Effector memory CD4-positive, alpha-beta T cell (primary cell): ENCODE results near the gene RTTN.
"Not testable (repeated sequence)": the region's sequence is repeated elsewhere in the genome, so short reads cannot be mapped to it uniquely, and the experiment has no call there.

Source experiments
- DNase-seq, 3 donors: peaks; one replicate each; pipeline ENCODE4 v3.0.0-alpha.2; 2020
- H3K27ac ChIP-seq: 2 replicates; pipeline ENCODE4 v1.7.0; 2013; ENCODE audit warnings: mild to moderate bottlenecking, low read length, moderate library complexity; ENCODE audit not compliant: insufficient read depth, poor library complexity, severe bottlenecking
- H3K27me3 ChIP-seq: replicated peaks from 2 replicates; pipeline ENCODE4 v1.7.0; 2013; ENCODE audit warnings: mild to moderate bottlenecking, low read length; ENCODE audit not compliant: insufficient read depth, control insufficient read depth, poor library complexity, severe bottlenecking
- H3K36me3 ChIP-seq: 2 replicates; pipeline ENCODE4 v1.7.0; 2013; ENCODE audit warnings: mild to moderate bottlenecking, low read length, moderate library complexity; ENCODE audit not compliant: control insufficient read depth, insufficient read depth
- H3K4me1 ChIP-seq: 2 replicates; pipeline ENCODE4 v1.7.0; 2013; ENCODE audit warnings: low read length, mild to moderate bottlenecking; ENCODE audit not compliant: control insufficient read depth, insufficient read depth, poor library complexity, severe bottlenecking
- H3K4me3 ChIP-seq: 2 replicates; pipeline ENCODE4 v1.7.0; 2013; ENCODE audit warnings: low read length, low read depth, mild to moderate bottlenecking; ENCODE audit not compliant: insufficient read depth, poor library complexity, severe bottlenecking
- H3K9me3 ChIP-seq: 2 replicates; pipeline ENCODE4 v1.7.0; 2013; ENCODE audit warnings: mild to moderate bottlenecking, low read length, moderate library complexity; ENCODE audit not compliant: control insufficient read depth

The RTTN gene

DNA sequence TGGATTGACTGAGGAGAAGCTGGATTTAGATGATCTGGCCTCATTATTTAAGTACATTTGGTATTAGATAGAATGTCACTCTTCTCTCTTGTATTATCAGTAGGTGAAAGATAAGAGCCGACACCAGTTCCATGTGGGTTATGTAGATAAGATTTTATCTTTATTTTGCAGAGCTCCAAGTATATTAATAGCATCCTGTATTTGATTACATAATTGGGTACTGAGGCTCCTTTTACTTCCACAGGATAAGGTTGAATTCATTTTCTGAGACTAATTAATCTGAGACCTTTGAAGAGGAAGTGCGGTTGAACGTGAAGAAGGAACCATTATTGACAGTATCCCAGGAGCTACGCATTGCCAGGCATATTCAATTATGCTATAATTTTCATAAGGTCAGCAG lies 225.0 kb downstream of the RTTN start:
- DNase-seq, result no peak
- Histone ChIP-seq H3K4me1 (peaks cover 3% of the 10 kb centered on the region), H3K36me3 (no peaks in the 10 kb centered on the region), H3K9me3 (no peaks in the 10 kb centered on the region), H3K27ac (no peak overlapping the region), H3K27me3 (no peaks in the 10 kb centered on the region), H3K4me3 (no peak overlapping the region)

DNA sequence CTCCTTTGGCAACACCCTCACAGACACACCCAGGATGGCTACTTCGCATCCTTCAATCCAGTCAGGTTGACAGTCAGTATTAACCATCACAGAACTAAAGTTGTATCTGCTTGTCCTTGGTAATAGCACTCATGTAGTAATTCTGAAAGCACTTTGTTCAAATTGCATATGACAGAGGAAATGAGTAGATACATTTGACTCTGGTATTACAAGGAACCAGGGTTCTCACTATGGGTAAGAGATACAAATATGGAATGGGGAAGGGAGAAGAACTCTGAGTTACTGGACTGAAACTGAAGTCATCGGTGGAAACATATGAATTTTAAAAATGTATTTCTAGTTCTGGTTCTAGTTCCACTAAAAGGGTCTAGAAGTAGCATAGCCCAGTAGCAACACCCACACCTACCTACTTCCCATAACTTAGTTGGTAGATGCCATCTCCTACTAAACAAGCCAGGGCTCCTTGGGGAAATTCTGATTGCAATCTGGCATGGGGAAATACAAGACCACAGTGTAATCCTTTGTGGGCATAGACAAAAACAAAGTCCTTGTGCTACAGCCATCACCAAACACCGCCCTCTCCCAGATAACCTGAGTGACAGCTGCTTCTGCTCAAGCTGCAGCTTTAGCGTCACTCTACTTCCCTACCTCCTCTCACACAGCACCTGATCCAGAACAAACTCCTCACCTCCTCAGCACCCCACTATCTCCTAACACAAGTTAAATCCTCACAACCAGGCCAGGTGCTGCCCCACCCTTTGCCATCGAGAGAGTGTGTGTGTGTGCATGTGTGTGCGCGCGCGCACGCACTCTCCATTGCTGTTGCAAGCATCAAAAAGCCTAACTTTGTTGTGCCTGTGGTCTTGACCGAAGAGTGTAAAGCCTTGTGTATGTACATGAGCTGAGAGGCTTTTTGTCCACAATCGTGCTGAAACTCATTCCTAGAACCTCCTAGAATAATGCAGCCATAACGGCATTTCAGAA lies 226.5 kb downstream of the RTTN start:
- peaks cover 3% of the 10 kb centered on the region for H3K4me1 ChIP-seq
- no peak overlapping the region for H3K4me3 ChIP-seq
- no peak for DNase-seq
- H3K27me3 ChIP-seq, result no peaks in the 10 kb centered on the region
- H3K36me3 ChIP-seq, result no peaks in the 10 kb centered on the region
- no peaks in the 10 kb centered on the region for H3K9me3 ChIP-seq
- no peak overlapping the region for H3K27ac ChIP-seq

DNA sequence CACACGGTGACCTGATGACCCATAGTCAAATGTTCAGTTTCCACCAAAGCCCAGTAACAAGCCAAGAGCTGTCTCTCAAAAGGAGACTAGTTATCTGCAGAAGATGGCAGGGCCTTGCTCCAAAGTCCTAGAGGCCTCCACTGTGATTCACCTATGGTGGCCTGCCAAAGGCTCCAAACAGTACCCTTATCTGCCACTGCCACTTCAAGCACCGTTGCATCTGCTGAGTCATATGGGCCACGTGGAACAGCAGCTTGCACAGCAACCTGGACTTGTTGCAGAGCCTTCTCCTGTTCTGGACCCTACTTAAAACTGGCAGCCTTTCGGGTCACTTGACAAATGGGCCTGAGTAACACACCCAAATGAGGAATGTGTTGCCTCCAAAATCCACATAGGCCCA lies 230.2 kb downstream of the RTTN start:
- H3K4me3 ChIP-seq, DNase-seq, H3K27me3 ChIP-seq, H3K36me3 ChIP-seq, H3K9me3 ChIP-seq, H3K27ac ChIP-seq, H3K4me1 ChIP-seq: not testable (repeated sequence)

DNA sequence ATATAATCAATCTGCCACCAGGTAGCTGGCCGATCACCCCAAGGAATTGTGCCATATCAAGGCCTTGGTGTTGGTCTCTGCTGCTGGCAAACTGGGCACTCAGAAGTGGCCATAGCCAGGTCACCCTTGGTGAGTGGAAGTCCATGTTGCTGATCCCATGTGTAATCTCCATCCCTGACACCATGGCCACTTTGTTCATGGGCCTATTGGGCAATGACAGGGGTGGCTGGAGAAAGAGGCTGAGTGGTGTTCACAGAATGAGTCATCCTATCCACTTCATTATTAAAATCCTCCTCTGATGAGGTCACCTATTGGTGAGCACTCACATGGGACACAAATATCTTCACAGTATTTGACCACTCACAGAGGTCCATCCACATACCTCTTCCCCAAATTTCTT lies 231.1 kb downstream of the RTTN start:
- Histone ChIP-seq H3K27me3 (no peaks in the 10 kb centered on the region), H3K9me3 (no peaks in the 10 kb centered on the region), H3K27ac (no peak overlapping the region), H3K4me3 (no peak overlapping the region), H3K4me1 (no peaks in the 10 kb centered on the region), H3K36me3 (no peaks in the 10 kb centered on the region)
- DNase-seq, result no peak

DNA sequence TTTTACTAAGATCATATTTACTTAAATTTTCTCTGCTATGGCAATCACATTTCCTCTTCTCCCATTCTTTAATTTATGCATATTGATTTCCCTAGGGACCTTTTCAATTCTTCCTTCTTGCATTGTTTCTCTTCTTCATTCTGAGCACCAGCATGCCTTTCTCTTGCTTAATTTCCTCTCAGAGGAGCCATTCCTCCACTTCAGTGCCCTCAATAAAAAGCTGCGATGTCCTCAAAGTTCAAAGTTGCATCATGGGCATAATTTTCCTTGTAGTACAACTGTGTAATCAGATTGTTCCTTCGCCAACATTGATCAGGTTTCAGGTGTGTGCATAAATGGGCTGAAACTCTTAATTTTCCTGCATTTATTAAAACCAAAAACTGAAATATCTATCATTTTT lies 236.0 kb downstream of the RTTN start:
- no peak for DNase-seq
- no peak overlapping the region for H3K4me3 ChIP-seq
- H3K9me3 ChIP-seq, result no peaks in the 10 kb centered on the region
- H3K36me3 ChIP-seq, result no peaks in the 10 kb centered on the region
- H3K27me3 ChIP-seq, result no peaks in the 10 kb centered on the region
- no peak overlapping the region for H3K27ac ChIP-seq
- H3K4me1 ChIP-seq, result peaks cover 4% of the 10 kb centered on the region

DNA sequence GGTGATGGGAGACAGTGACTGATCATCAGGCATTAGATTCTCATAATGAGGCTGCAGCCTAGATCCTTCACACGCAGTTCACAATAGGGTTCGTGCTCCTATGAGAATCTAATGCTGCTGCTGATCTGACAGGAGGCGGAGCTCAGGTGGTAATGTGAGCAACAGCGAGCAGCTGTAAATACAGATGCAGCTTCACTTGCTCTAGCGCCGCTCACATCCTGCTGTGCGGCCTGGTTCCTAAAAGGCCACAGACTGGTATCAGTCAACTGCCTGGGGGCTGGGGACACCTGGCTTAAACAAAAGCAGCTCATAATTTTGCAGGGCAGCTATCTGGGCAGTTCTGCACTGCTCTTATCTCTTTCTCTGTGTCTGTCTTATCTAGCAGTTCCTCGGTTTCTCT lies 237.4 kb downstream of the RTTN start:
- DNase-seq, result no peak
- no peaks in the 10 kb centered on the region for H3K27me3 ChIP-seq
- no peaks in the 10 kb centered on the region for H3K36me3 ChIP-seq
- H3K9me3 ChIP-seq, result no peaks in the 10 kb centered on the region
- H3K4me1 ChIP-seq, result peaks cover 4% of the 10 kb centered on the region
- H3K4me3 ChIP-seq, result no peak overlapping the region
- no peak overlapping the region for H3K27ac ChIP-seq

DNA sequence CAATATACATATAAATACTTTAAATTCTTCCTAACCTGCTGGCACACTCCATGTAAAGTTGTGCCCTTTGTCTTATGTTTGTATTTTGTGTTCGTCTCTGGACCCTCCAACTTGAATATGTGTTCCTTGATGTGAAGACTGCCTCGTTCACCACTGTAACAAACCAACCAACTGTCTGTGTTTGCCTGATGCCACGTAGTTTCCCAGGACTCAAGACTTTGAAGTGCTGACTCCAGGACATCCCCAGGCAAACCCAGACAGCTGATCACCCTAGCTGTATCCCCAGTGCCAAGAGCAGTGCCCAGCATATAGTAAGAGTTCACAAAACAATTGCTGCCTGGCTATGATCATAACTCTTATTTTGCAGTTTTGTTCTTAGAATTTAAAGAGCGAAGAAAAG lies 242.3 kb downstream of the RTTN start:
- Histone ChIP-seq H3K36me3 (no peaks in the 10 kb centered on the region), H3K4me3 (no peak overlapping the region), H3K9me3 (no peaks in the 10 kb centered on the region), H3K4me1 (peaks cover 15% of the 10 kb centered on the region), H3K27ac (no peak overlapping the region), H3K27me3 (no peaks in the 10 kb centered on the region)
- no peak for DNase-seq

DNA sequence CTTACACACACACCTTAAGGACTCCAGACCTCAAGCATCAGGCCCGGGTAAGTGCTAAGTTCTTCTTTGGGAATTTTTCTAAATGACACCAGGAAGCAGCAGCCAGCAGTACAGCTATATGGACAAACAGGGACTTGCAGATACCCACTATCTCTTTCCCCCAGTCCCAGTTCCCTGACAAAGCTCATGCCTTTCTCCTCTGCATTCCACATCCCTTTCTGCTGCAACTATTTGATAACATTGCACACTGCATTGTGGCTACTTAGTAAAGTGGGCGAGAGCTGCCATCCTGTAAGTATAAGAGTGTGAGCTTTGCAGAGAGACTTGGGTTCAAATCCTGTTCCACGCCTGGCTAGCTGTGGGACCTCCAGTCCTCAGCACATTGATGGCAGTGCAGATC lies 243.8 kb downstream of the RTTN start:
- H3K9me3 ChIP-seq, result no peaks in the 10 kb centered on the region
- no peak overlapping the region for H3K27ac ChIP-seq
- no peaks in the 10 kb centered on the region for H3K27me3 ChIP-seq
- H3K36me3 ChIP-seq, result no peaks in the 10 kb centered on the region
- H3K4me3 ChIP-seq, result no peak overlapping the region
- peaks cover 25% of the 10 kb centered on the region for H3K4me1 ChIP-seq
- DNase-seq, result no peak

DNA sequence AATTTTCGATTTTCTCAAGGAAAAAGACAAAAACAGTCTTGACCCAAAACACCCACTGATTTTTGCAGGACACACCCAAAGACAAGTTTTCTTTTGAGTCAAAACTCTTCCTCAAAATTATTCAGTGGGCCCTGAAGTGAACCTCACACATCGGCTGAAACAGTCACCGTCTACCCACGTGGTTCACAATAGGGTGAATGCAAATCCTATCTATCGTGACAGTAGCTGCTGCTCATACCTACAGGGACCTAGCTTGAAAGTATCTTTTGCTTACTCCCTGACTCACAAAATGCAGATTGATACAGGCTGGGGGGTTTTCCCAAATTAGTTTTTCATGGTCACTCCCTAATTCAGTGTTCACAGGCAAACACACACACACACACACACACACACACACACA lies 247.1 kb downstream of the RTTN start:
- H3K4me3 ChIP-seq, result no peak overlapping the region

DNA sequence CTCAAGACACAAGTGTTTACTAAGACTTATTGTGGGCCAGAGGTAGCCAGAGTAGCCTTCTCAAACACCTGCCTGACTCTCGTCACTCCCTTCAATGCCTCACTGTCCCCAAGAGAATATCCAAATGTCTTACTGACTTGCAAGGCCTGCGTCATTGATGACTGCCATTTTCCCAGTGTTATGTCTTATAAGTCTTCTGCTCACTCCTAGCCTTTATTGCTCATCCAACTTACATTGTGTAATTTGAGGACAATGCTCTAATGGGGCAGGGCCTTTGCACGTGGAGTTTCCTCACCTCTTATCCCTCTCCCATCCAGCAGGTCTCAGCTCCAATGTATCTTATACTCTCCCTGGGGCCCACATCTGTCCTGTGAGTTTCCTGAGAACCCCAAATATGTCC lies 247.7 kb downstream of the RTTN start:
- peaks cover 30% of the 10 kb centered on the region for H3K4me1 ChIP-seq
- no peaks in the 10 kb centered on the region for H3K27me3 ChIP-seq
- peak overlapping the region; percentile 70 for H3K27ac ChIP-seq
- H3K36me3 ChIP-seq, result no peaks in the 10 kb centered on the region
- no peak for DNase-seq
- H3K4me3 ChIP-seq, result peak overlapping the region; percentile 61
- no peaks in the 10 kb centered on the region for H3K9me3 ChIP-seq

More for the DNA sequence above, 247.1 kb downstream of the RTTN start:
- peaks cover 30% of the 10 kb centered on the region for H3K4me1 ChIP-seq
- DNase-seq, result no peak
- H3K27me3 ChIP-seq, result no peaks in the 10 kb centered on the region
- no peaks in the 10 kb centered on the region for H3K9me3 ChIP-seq
- peak overlapping the region; percentile 70 for H3K27ac ChIP-seq
- no peaks in the 10 kb centered on the region for H3K36me3 ChIP-seq
